Keratinocyte (primary cell): ENCODE data around the gene IQSEC3. TPM values are rescaled to one million over a fixed set of nuclear protein-coding genes. Genes with fewer than 3 reads are reported as not detected.

Experiments used
- DNase-seq: peaks from one replicate; pipeline ENCODE4 v3.0.0-alpha.2; 2011; ENCODE audit warnings: low read depth, missing footprints, low spot score
- FAIRE-seq: peaks from 2 replicates; lab custom pipeline; 2011; peaks lifted over from hg19 to GRCh38; lab: Jason Lieb, UNC
- H2AFZ ChIP-seq: 2 replicates; pipeline ENCODE4 v1.6.0; 2012; ENCODE audit warnings: low read length, control low read depth, inconsistent platforms; ENCODE audit not compliant: control insufficient read depth
- H3K27ac ChIP-seq: 2 replicates; pipeline ENCODE4 v1.5.1; 2011; ENCODE audit warnings: low read length; ENCODE audit not compliant: control insufficient read depth, insufficient read depth
- H3K27me3 ChIP-seq: 3 replicates; pipeline ENCODE4 v1.6.0; 2011; ENCODE audit warnings: low read length; ENCODE audit not compliant: control insufficient read depth, insufficient read depth; ENCODE audit errors: extremely low read depth
- H3K36me3 ChIP-seq, 2 experiments: 2 replicates in 1 of 2; 3 replicates in 1 of 2; pipeline ENCODE4 v1.5.1; 2011; ENCODE audit warnings: low read length in 2 of 2, mild to moderate bottlenecking in 1 of 2; ENCODE audit not compliant: control insufficient read depth in 2 of 2, insufficient read depth in 2 of 2; ENCODE audit errors: extremely low read depth in 1 of 2
- H3K4me1 ChIP-seq: 3 replicates; pipeline ENCODE4 v1.5.1; 2011; ENCODE audit warnings: low read length; ENCODE audit not compliant: control insufficient read depth, insufficient read depth; ENCODE audit errors: extremely low read depth
- H3K4me2 ChIP-seq: 3 replicates; pipeline ENCODE4 v1.6.0; 2011; ENCODE audit warnings: low read depth, low read length; ENCODE audit not compliant: control insufficient read depth, insufficient read depth; ENCODE audit errors: extremely low read depth
- H3K4me3 ChIP-seq, 3 experiments: fragments of 200-600 bp in 1 of 3; sonication (generic) in 1 of 3; 2 replicates in 2 of 3; 3 replicates in 1 of 3; pipeline ENCODE4 v1.5.1; 2011 to 2016; ENCODE audit warnings: low read length in 3 of 3, mild to moderate bottlenecking in 3 of 3, control low read depth in 2 of 3, inconsistent platforms in 1 of 3, low read depth in 1 of 3, mixed read lengths in 1 of 3, mixed run types in 1 of 3, moderate library complexity in 1 of 3; ENCODE audit not compliant: control insufficient read depth in 2 of 3, insufficient read depth in 2 of 3; ENCODE audit errors: extremely low read depth in 1 of 3
- H3K79me2 ChIP-seq: 2 replicates; pipeline ENCODE4 v1.6.0; 2012; ENCODE audit warnings: low read length; ENCODE audit not compliant: control insufficient read depth, insufficient read depth
- H3K9ac ChIP-seq: 3 replicates; pipeline ENCODE4 v1.6.0; 2011; ENCODE audit warnings: low read length; ENCODE audit not compliant: control insufficient read depth, insufficient read depth; ENCODE audit errors: extremely low read depth
- H3K9me1 ChIP-seq: 3 replicates; pipeline ENCODE4 v1.6.0; 2011; ENCODE audit warnings: low read length; ENCODE audit not compliant: control insufficient read depth, insufficient read depth; ENCODE audit errors: extremely low read depth
- H3K9me3 ChIP-seq: 2 replicates; pipeline ENCODE4 v1.5.1; 2012; ENCODE audit warnings: low read depth, low read length; ENCODE audit not compliant: control insufficient read depth
- H4K20me1 ChIP-seq: 3 replicates; pipeline ENCODE4 v1.6.0; 2011; ENCODE audit warnings: low read length; ENCODE audit not compliant: control insufficient read depth, insufficient read depth; ENCODE audit errors: extremely low read depth
- CTCF ChIP-seq, 3 experiments: IDR thresholded peaks in 1 of 3; conservative IDR thresholded peaks in 1 of 3; optimal IDR thresholded peaks in 1 of 3; 2 replicates in 2 of 3; 3 replicates in 1 of 3; pipeline versions ENCODE3 to v1.5.1; 2011; ENCODE audit warnings: low read length in 3 of 3, mild to moderate bottlenecking in 3 of 3, moderate library complexity in 2 of 3, control low read depth in 1 of 3, inconsistent platforms in 1 of 3; ENCODE audit not compliant: insufficient read depth in 2 of 3; ENCODE audit errors: extremely low read depth in 1 of 3
- EZH2 ChIP-seq: IDR thresholded peaks from one replicate; pipeline ENCODE4 v1.6.1; 2012; ENCODE audit warnings: inconsistent platforms, mild to moderate bottlenecking, low read length, moderate library complexity
- dilution Hi-C: fragments of 300-500 bp; cut with MboI; formaldehyde crosslinking; loops from one replicate; pipeline ENCODE4 v1.7.0; 2020; ENCODE audit warnings: low sequenced_read_pairs; ENCODE audit not compliant: extremely low pct_ligation_motif_present
- polyA plus RNA-seq, 5 experiments: library from polyadenylated mRNA; depleted of rRNA in 3 of 5; stranded (reverse) in 3 of 5; stranded (forward) in 1 of 5; unstranded in 1 of 5; fragments of >200 nt; gene quantifications; 1 replicate in 1 of 5; 2 replicates in 3 of 5; 3 replicates in 1 of 5; pipeline versions ENCODE4 v1.2.1 to v1.2.3, GENCODE V29; 2011 to 2012; ENCODE audit warnings: missing spikeins in 2 of 5, low read depth in 1 of 5, low replicate concordance in 1 of 5

IQSEC3 gene
- polyA plus RNA-seq, 1 donor (not counting 4 experiments of a cell fraction or from before 2014, with no cell fraction given): not detected

- H3K9me3 ChIP-seq: no peaks in the 10 kb centered on the region
- DNase-seq (no peak), FAIRE-seq (no peak)
- no peak overlapping the region for H3K4me2 ChIP-seq
- no peak overlapping the region for H3K9ac ChIP-seq
- H3K4me3 ChIP-seq: no peak overlapping the region
- no peak for TF ChIP-seq CTCF (optimal IDR thresholded peaks at IDR 0.05 in 1 of 3, IDR thresholded peaks at IDR 0.05 in 1 of 3, conservative IDR thresholded peaks at IDR 0.05 in 1 of 3; ENCODE audit: extremely low read depth in 1 of 3, insufficient read depth in 2 of 3, low read length in 3 of 3)
- TF ChIP-seq EZH2: no peak
- no peak overlapping the region for H3K27ac ChIP-seq
- no peak overlapping the region for H2AFZ ChIP-seq
- no peaks in the 10 kb centered on the region for H3K9me1 ChIP-seq
- no peaks in the 10 kb centered on the region for H3K79me2 ChIP-seq
- no peaks in the 10 kb centered on the region for H3K36me3 ChIP-seq
- H3K4me1 ChIP-seq: peaks cover 6% of the 10 kb centered on the region
- H4K20me1 ChIP-seq: no peaks in the 10 kb centered on the region
- dilution Hi-C loops: no loop called here
- H3K27me3 ChIP-seq: peaks cover 33% of the 10 kb centered on the region
These were observed 106.2 kb downstream of the IQSEC3 start for GRCh38 chr12:172732-173161.

- FAIRE-seq: no peak
- H3K36me3 ChIP-seq: no peaks in the 10 kb centered on the region
These were observed 107.6 kb downstream of the IQSEC3 start for GRCh38 chr12:174124-174523.

More at GRCh38 chr12:174124-174523, 107.6 kb downstream of the IQSEC3 start:
- DNase-seq: no peak
- Histone ChIP-seq H3K4me1 (peaks cover 6% of the 10 kb centered on the region), H3K9ac (no peak overlapping the region), H3K27me3 (peaks cover 25% of the 10 kb centered on the region), H3K9me1 (no peaks in the 10 kb centered on the region), H3K4me2 (no peak overlapping the region), H4K20me1 (no peaks in the 10 kb centered on the region), H3K27ac (no peak overlapping the region), H3K79me2 (no peaks in the 10 kb centered on the region), H3K9me3 (no peaks in the 10 kb centered on the region), H2AFZ (no peak overlapping the region), H3K4me3 (no peak overlapping the region)
- TF ChIP-seq EZH2 (no peak), CTCF (optimal IDR thresholded peaks at IDR 0.05 in 1 of 3, IDR thresholded peaks at IDR 0.05 in 1 of 3, conservative IDR thresholded peaks at IDR 0.05 in 1 of 3; ENCODE audit: extremely low read depth in 1 of 3, insufficient read depth in 2 of 3, low read length in 3 of 3) (no peak)
- dilution Hi-C loops: no loop called here
